ENCODE measurements around the gene PCDHGA4. TPM values are rescaled to one million over a fixed set of nuclear protein-coding genes. Genes with fewer than 3 reads are reported as not detected.
A peak's percentile ranks its signal among the peaks of the same experiment; 100 is the strongest.
"Not testable (repeated sequence)": the region's sequence is repeated elsewhere in the genome, so short reads cannot be mapped to it uniquely, and the experiment has no call there.

The PCDHGA4 gene
- total RNA-seq, 1 experiment from 2014 or later, result 0.69 TPM

GRCh38 chr5:141345327-141345726 lies 9.5 kb upstream of the PCDHGA4 start:
- DNase-seq (ENCODE audit: low read depth, low spot score) (no peak), ATAC-seq (no peak)
- Histone ChIP-seq H3K36me3 (ENCODE audit: control insufficient read depth, insufficient read depth, low read length) (no peaks in the 10 kb centered on the region), H3K4me3 (ENCODE audit: low read depth in 2 of 2, low read length in 2 of 2) (no peak overlapping the region), H3K27me3 (ENCODE audit: control insufficient read depth, insufficient read depth, low read length) (no peaks in the 10 kb centered on the region; the same call in 1 of the 2 replicates), H3K9me3 (ENCODE audit: control insufficient read depth, insufficient read depth, low read depth, low read length) (no peaks in the 10 kb centered on the region; the same call in 1 of the 2 replicates), H3K4me1 (ENCODE audit: control insufficient read depth, insufficient read depth, low read length) (no peaks in the 10 kb centered on the region), H3K27ac (ENCODE audit: low read length) (no peak overlapping the region)
- TF ChIP-seq TCF7L2 (IDR thresholded peaks at IDR 0.05; ENCODE audit: low read depth, low read length) (no peak), CTCF (IDR thresholded peaks at IDR 0.05) (no peak)
- ChIA-PET POLR2A (no interaction called here), CTCF (no interaction called here)
- in situ Hi-C loops (cut with HindIII; ENCODE audit: low pct_unique_long_range_greater_than_20kb, low sequenced_read_pairs), result loop anchor here (25.0 kb wide), 1 partner anchor 158 kb away; the partner anchor contains the start of genes PCDHB10, PCDHB11, PCDHB16 and PCDHB8
- intact Hi-C loops (cut with micrococcal nuclease; ENCODE audit: unreplicated experiment), result no loop called here
- no TSS peak for BruUV-seq (replicated peaks)

- H3K9me3 ChIP-seq (ENCODE audit: control insufficient read depth, insufficient read depth, low read depth, low read length); H3K4me1 ChIP-seq (ENCODE audit: control insufficient read depth, insufficient read depth, low read length); H3K36me3 ChIP-seq (ENCODE audit: control insufficient read depth, insufficient read depth, low read length); ATAC-seq; CTCF ChIA-PET; H3K4me3 ChIP-seq (ENCODE audit: low read depth in 2 of 2, low read length in 2 of 2); H3K27ac ChIP-seq (ENCODE audit: low read length); intact Hi-C loops (cut with micrococcal nuclease; ENCODE audit: unreplicated experiment); BruUV-seq (replicated peaks); DNase-seq (ENCODE audit: low read depth, low spot score); POLR2A ChIA-PET; H3K27me3 ChIP-seq (ENCODE audit: control insufficient read depth, insufficient read depth, low read length): not testable (repeated sequence)
- in situ Hi-C loops (cut with HindIII; ENCODE audit: low pct_unique_long_range_greater_than_20kb, low sequenced_read_pairs), result loop anchor here (25.0 kb wide), 1 partner anchor 159 kb away; the partner anchor contains the start of genes PCDHB10, PCDHB11, PCDHB16 and PCDHB8
These were observed 8.8 kb upstream of the PCDHGA4 start for GRCh38 chr5:141346017-141346416.

- ChIA-PET CTCF (interaction anchor here (0.6 to 1.8 kb wide), 8 partner anchors 14 to 213 kb away, joined by 3 to 10 read pairs (median 4); partner anchors contain the start of genes PCDHB14, PCDHGA10, PCDHGA5 and PCDHGB7), POLR2A (no interaction called here)
- Histone ChIP-seq H3K36me3 (ENCODE audit: control insufficient read depth, insufficient read depth, low read length) (no peaks in the 10 kb centered on the region), H3K4me3 (ENCODE audit: low read depth in 2 of 2, low read length in 2 of 2) (peak within 1 kb of the TSS; percentile 51 to 68), H3K4me1 (ENCODE audit: control insufficient read depth, insufficient read depth, low read length) (no peaks in the 10 kb centered on the region), H3K27me3 (ENCODE audit: control insufficient read depth, insufficient read depth, low read length) (no peaks in the 10 kb centered on the region; the same call in 1 of the 2 replicates), H3K27ac (ENCODE audit: low read length) (peak within 1 kb of the TSS; percentile 5; the same call in 1 of the 2 replicates), H3K9me3 (ENCODE audit: control insufficient read depth, insufficient read depth, low read depth, low read length) (no peaks in the 10 kb centered on the region)
- intact Hi-C loops (cut with micrococcal nuclease; ENCODE audit: unreplicated experiment) (loop anchor here (10.0 kb wide), 1 partner anchor 175 kb away; no protein-coding TSS in a partner anchor), in situ Hi-C loops (cut with HindIII; ENCODE audit: low pct_unique_long_range_greater_than_20kb, low sequenced_read_pairs) (loop anchor here (25.0 kb wide), 1 partner anchor 163 kb away; the partner anchor contains the start of genes PCDHB10, PCDHB11, PCDHB16 and PCDHB8)
- ATAC-seq, result peak; percentile 97
- TF ChIP-seq CTCF (IDR thresholded peaks at IDR 0.05), result peak; percentile 81
- 0 out of 4 replicates have a peak, but pooled peaks of 1 of the 2 experiments have one; percentile 13 for TF ChIP-seq REST (IDR thresholded peaks at IDR 0.05; ENCODE audit: insufficient read depth in 1 of 2, low read depth in 2 of 2, low read length in 1 of 2)
- no peak for TF ChIP-seq SIN3A (IDR thresholded peaks at IDR 0.05; ENCODE audit: borderline replicate concordance, insufficient read depth, low read depth, low read length)
- no TSS peak for BruUV-seq (replicated peaks)
- DNase-seq (ENCODE audit: low read depth, low spot score), result no peak
These were observed 4.8 kb upstream of the PCDHGA4 start, which contains the start of gene PCDHGB1 for GRCh38 chr5:141349917-141350619. PCDHGB1 (plus strand) TSS chr5:141350099; CDS start chr5:141350261, 162 bp downstream.

All from Panc1 (cell line).